ENCODE data around the gene ZNF784. TPM values are rescaled to one million over a fixed set of nuclear protein-coding genes. Genes with fewer than 3 reads are reported as not detected.

ZNF784 gene
- total and polyA plus RNA-seq, 4 donors: 0.79 to 6.0 (median 3.8) TPM

GRCh38 chr19:55663846-55664536 lies 39.6 kb upstream of the ZNF784 start:
- H3K4me1 ChIP-seq (ENCODE audit: control insufficient read depth in 4 of 4, insufficient read depth in 4 of 4, low read length in 3 of 4): peaks cover 0 to 3% (median under 1%) of the 10 kb centered on the region in 4 donors

GRCh38 chr19:55661826-55662225 lies 37.5 kb upstream of the ZNF784 start:
- WGBS: 69% methylated on average over 7 of the region's 7 CpGs
- Histone ChIP-seq H3K4me1 (ENCODE audit: control insufficient read depth in 4 of 4, insufficient read depth in 4 of 4, low read length in 3 of 4) (peaks cover 2 to 23% (median 22%) of the 10 kb centered on the region in 4 donors), H3K9ac (ENCODE audit: low read depth in 1 of 2, low read length in 2 of 2) (no peak overlapping the region), H3K27ac (ENCODE audit: low read depth in 1 of 2, low read length in 2 of 2) (no peak overlapping the region), H3K27me3 (ENCODE audit: control insufficient read depth in 4 of 4, insufficient read depth in 4 of 4, low read length in 3 of 4) (no peaks in the 10 kb centered on the region), H3K36me3 (ENCODE audit: control insufficient read depth in 4 of 4, insufficient read depth in 3 of 4, low read depth in 1 of 4, low read length in 3 of 4) (peaks cover 27 to 56% (median 39%) of the 10 kb centered on the region in 4 donors), H3K4me3 (ENCODE audit: low read depth in 1 of 3, low read length in 3 of 3) (no peak overlapping the region), H3K9me3 (ENCODE audit: control insufficient read depth in 4 of 4, low read length in 3 of 4) (no peaks in the 10 kb centered on the region)
- no peak for DNase-seq (ENCODE audit: low spot score)
- TF ChIP-seq, protein P1, sequence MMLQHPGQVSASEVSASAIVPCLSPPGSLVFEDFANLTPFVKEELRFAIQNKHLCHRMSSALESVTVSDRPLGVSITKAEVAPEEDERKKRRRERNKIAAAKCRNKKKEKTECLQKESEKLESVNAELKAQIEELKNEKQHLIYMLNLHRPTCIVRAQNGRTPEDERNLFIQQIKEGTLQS (IDR thresholded peaks at IDR 0.05): no peak
- TF ChIP-seq HNF4A (conservative IDR thresholded peaks at IDR 0.05) (no peak), FOXA2 (IDR thresholded peaks at IDR 0.05) (no peak), NR2F2 (IDR thresholded peaks at IDR 0.05) (no peak), CTCF (IDR thresholded peaks at IDR 0.05; ENCODE audit: low read depth, low read length, missing input control) (no peak), RXRA (IDR thresholded peaks at IDR 0.05) (no peak), EGR1 (IDR thresholded peaks at IDR 0.05; ENCODE audit: low read depth in 2 of 2) (no peak)

More at GRCh38 chr19:55663846-55664536, 39.6 kb upstream of the ZNF784 start:
- no peak for DNase-seq (ENCODE audit: low spot score)
- no peak overlapping the region for H3K4me3 ChIP-seq (ENCODE audit: low read depth in 1 of 3, low read length in 3 of 3)
- 92% methylated on average over 20 of the region's 20 CpGs for WGBS
- TF ChIP-seq CTCF (IDR thresholded peaks at IDR 0.05; ENCODE audit: low read depth, low read length, missing input control): no peak
- no peak overlapping the region for H3K9ac ChIP-seq (ENCODE audit: low read depth in 1 of 2, low read length in 2 of 2)
- no peaks in the 10 kb centered on the region for H3K27me3 ChIP-seq (ENCODE audit: control insufficient read depth in 4 of 4, insufficient read depth in 4 of 4, low read length in 3 of 4)
- no peaks in the 10 kb centered on the region for H3K9me3 ChIP-seq (ENCODE audit: control insufficient read depth in 4 of 4, low read length in 3 of 4)
- peaks cover 35 to 74% (median 54%) of the 10 kb centered on the region in 4 donors for H3K36me3 ChIP-seq (ENCODE audit: control insufficient read depth in 4 of 4, insufficient read depth in 3 of 4, low read depth in 1 of 4, low read length in 3 of 4)
- no peak overlapping the region for H3K27ac ChIP-seq (ENCODE audit: low read depth in 1 of 2, low read length in 2 of 2)

- DNase-seq (ENCODE audit: low spot score): no peak
- H3K4me3 ChIP-seq (ENCODE audit: low read depth in 1 of 3, low read length in 3 of 3): no peak overlapping the region
- peaks cover 6 to 32% (median 30%) of the 10 kb centered on the region in 4 donors for H3K4me1 ChIP-seq (ENCODE audit: control insufficient read depth in 4 of 4, insufficient read depth in 4 of 4, low read length in 3 of 4)
- no peak overlapping the region for H3K27ac ChIP-seq (ENCODE audit: low read depth in 1 of 2, low read length in 2 of 2)
- no peaks in the 10 kb centered on the region for H3K27me3 ChIP-seq (ENCODE audit: control insufficient read depth in 4 of 4, insufficient read depth in 4 of 4, low read length in 3 of 4)
- TF ChIP-seq YY1 (IDR thresholded peaks at IDR 0.05): no peak
- no peak for TF ChIP-seq RXRA (IDR thresholded peaks at IDR 0.05)
- TF ChIP-seq CTCF (IDR thresholded peaks at IDR 0.05; ENCODE audit: low read depth, low read length, missing input control): no peak
- TF ChIP-seq, protein P1 (IDR thresholded peaks at IDR 0.05): no peak
- TF ChIP-seq TAF1 (conservative IDR thresholded peaks at IDR 0.05): no peak
- TF ChIP-seq GABPA (IDR thresholded peaks at IDR 0.05 in 1 of 2, conservative IDR thresholded peaks at IDR 0.05 in 1 of 2): no peak
- TF ChIP-seq FOXA2 (IDR thresholded peaks at IDR 0.05): no peak
- TF ChIP-seq REST (IDR thresholded peaks at IDR 0.05): no peak
- whole genome bisulfite sequencing: 81% methylated on average over 16 of the region's 16 CpGs
- H3K36me3 ChIP-seq (ENCODE audit: control insufficient read depth in 4 of 4, insufficient read depth in 3 of 4, low read depth in 1 of 4, low read length in 3 of 4): peaks cover 26 to 47% (median 31%) of the 10 kb centered on the region in 4 donors
- H3K9me3 ChIP-seq (ENCODE audit: control insufficient read depth in 4 of 4, low read length in 3 of 4): no peaks in the 10 kb centered on the region
- H3K9ac ChIP-seq (ENCODE audit: low read depth in 1 of 2, low read length in 2 of 2): no peak overlapping the region
Observed at GRCh38 chr19:55660991-55661390, 36.6 kb upstream of the ZNF784 start.
